ENCODE data around the gene KCNC1.
A peak's percentile ranks its signal among the peaks of the same experiment; 100 is the strongest.

KCNC1 gene

DNA sequence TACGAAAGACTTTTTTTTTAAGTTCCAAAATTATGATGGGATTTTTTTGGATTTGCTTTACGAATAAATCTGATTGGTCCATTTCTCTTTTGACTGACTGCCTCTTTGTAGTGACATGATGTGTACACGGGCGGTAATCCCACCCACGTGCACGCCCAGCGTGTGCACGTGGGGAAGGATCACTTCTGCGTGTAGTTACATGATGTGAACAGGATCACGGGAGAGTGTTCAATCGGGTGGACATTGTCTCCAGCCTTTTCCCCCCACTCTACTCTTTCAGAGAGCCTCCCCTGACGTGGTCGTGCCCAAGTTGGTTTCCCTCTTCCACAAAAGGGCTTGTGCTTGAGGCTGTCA, 43.1 kb downstream of the KCNC1 start:
- intact Hi-C loops (cut with DNase I; ENCODE audit: low total_unique reads) = no loop called here
- Histone ChIP-seq H3K36me3 (no peaks in the 10 kb centered on the region), H3K4me1 (no peaks in the 10 kb centered on the region), H3K9me3 (no peaks in the 10 kb centered on the region), H3K27me3 (no peaks in the 10 kb centered on the region), H3K27ac (no peak overlapping the region), H3K4me3 (no peak overlapping the region)
- peak in 1 of 2 donors; percentile 45 for DNase-seq
- TF ChIP-seq, protein P1, sequence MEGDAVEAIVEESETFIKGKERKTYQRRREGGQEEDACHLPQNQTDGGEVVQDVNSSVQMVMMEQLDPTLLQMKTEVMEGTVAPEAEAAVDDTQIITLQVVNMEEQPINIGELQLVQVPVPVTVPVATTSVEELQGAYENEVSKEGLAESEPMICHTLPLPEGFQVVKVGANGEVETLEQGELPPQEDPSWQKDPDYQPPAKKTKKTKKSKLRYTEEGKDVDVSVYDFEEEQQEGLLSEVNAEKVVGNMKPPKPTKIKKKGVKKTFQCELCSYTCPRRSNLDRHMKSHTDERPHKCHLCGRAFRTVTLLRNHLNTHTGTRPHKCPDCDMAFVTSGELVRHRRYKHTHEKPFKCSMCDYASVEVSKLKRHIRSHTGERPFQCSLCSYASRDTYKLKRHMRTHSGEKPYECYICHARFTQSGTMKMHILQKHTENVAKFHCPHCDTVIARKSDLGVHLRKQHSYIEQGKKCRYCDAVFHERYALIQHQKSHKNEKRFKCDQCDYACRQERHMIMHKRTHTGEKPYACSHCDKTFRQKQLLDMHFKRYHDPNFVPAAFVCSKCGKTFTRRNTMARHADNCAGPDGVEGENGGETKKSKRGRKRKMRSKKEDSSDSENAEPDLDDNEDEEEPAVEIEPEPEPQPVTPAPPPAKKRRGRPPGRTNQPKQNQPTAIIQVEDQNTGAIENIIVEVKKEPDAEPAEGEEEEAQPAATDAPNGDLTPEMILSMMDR (IDR thresholded peaks at IDR 0.05) = no peak

DNA sequence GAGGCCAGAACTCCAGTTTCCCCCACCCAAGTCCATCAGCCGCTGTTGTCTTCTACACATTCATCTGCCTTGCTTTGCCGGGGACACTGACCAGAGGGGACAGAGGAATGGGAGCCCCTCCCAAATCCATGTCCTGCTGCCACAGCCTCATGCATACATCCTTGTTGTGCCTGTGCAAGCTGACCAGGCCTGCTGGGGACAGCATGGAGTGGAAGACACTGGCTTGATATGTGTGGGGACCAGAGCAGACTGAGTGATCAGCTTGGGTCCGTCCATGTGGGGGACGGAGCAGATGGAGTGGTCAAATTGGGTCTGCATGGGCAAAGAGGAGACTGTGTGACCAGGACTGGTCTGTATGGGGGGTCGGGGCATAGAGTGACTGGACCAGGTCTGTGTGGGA, 43.8 kb downstream of the KCNC1 start:
- TF ChIP-seq, protein P1 (IDR thresholded peaks at IDR 0.05) = no peak
- no peaks in the 10 kb centered on the region for H3K4me1 ChIP-seq
- H3K27ac ChIP-seq = no peak overlapping the region
- H3K4me3 ChIP-seq = no peak overlapping the region
- intact Hi-C loops (cut with DNase I; ENCODE audit: low total_unique reads) = no loop called here
- peak in 1 of 2 donors; percentile 48 for DNase-seq
- no peaks in the 10 kb centered on the region for H3K36me3 ChIP-seq
- H3K9me3 ChIP-seq = no peaks in the 10 kb centered on the region
- no peaks in the 10 kb centered on the region for H3K27me3 ChIP-seq

DNA sequence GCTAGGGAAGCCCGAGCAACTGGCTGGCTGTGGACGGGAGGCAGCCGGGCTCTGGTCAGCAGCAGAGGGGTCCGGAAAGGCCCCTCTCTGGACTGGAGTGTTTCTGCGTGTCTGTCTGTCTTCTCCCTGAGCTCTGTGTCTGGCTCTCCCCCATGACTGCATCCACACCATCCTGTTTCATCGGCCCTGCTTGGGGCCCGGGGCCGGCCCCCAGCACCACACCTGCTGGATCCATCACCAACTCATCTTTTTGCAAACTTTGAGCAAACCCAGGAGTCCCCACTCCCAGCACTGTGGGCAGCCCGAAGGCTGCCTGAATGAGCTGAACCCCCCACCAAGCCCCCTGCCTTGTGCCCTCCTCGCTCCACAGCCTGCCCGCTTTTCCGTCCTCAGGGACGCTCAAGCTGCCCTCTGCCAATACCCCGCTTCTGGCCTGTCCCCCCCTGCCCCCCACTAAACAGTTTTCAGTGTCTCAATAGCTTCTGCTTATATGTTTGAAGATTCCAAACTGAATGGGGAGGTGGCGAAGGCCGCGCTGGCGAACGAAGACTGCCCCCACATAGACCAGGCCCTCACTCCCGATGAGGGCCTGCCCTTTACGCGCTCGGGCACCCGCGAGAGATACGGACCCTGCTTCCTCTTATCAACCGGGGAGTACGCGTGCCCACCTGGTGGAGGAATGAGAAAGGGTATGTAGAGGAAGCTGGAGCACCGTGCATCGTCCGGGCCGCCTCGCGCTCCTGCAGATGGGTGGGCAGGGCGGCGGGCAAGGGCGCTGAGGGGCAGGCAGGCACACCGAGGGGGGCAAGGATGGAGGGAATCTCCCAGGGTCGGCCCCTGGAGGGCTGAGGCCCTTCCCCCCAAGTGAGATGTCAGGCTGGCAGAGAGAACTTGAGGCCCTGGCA, 44.6 kb downstream of the KCNC1 start:
- Histone ChIP-seq H3K27ac (no peak overlapping the region), H3K27me3 (no peaks in the 10 kb centered on the region), H3K9me3 (no peaks in the 10 kb centered on the region), H3K4me3 (no peak overlapping the region), H3K4me1 (no peaks in the 10 kb centered on the region), H3K36me3 (no peaks in the 10 kb centered on the region)
- intact Hi-C loops (cut with DNase I; ENCODE audit: low total_unique reads) = no loop called here
- peak in 1 of 2 donors; percentile 48 for DNase-seq
- TF ChIP-seq, protein P1 (IDR thresholded peaks at IDR 0.05) = no peak

DNA sequence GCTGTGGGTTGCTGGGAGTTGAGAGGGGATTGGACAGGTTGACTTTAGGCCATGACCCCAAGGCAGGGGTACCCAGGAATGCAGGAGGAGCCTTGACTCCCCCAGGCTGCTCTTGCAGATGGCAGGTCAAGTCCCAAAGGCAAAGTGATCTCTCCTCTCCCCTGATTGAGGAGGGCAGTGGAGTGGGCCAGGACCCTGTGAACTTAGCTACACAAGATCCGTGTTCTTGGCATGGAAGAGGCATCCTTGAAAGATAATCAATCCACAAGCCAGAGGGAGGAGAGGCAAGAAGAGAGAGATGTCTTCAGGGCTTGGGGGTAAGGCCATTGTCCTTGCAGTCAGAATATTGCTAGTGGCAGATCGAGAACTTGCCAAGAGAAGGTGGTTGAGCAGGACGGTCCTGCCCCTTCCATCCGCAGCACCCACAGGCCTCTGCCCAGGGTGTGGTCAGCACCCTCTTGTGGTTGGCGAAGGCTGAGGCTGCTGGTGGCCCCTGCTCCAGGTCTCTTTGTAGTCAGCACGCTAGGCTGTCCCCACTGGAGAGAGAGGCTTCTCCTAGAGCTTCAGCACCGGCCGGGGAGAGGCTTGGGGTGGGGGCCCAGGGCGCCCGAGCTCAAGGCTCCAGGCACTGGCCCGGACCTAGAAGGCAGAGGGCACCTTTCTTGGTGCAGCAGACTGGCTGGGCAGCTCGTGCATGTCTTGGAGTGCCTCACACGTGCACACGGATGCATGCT, 45.4 kb downstream of the KCNC1 start:
- no peaks in the 10 kb centered on the region for H3K4me1 ChIP-seq
- H3K4me3 ChIP-seq = no peak overlapping the region
- no peak overlapping the region for H3K27ac ChIP-seq
- no peaks in the 10 kb centered on the region for H3K9me3 ChIP-seq
- intact Hi-C loops (cut with DNase I; ENCODE audit: low total_unique reads) = no loop called here
- H3K36me3 ChIP-seq = no peaks in the 10 kb centered on the region
- TF ChIP-seq, protein P1 (IDR thresholded peaks at IDR 0.05) = no peak
- no peaks in the 10 kb centered on the region for H3K27me3 ChIP-seq
- DNase-seq = peak in 1 of 2 donors; percentile 37

DNA sequence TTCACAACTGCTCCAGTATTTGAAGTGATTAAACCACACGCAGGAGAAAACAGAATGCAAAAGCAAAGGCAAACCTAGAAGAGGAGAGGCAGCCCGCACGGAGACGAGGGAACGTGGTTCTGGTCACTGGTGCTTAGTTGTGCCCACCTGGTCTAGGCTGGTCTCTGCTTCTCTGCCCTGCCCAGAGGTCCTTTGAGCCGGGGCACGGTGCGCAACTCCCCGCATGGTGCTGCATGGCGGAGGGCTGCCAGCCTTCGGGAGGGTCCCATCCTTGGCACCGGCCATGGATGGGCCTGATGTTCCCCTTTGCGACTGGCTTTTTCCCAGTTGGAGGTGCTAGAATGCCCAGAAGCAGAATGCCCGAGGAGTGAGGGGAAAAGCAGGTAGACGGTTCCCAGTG, 46.1 kb downstream of the KCNC1 start:
- intact Hi-C loops (cut with DNase I; ENCODE audit: low total_unique reads) = no loop called here
- Histone ChIP-seq H3K27ac (no peak overlapping the region), H3K9me3 (no peaks in the 10 kb centered on the region), H3K4me3 (no peak overlapping the region), H3K27me3 (no peaks in the 10 kb centered on the region), H3K4me1 (no peaks in the 10 kb centered on the region), H3K36me3 (no peaks in the 10 kb centered on the region)
- no peak for DNase-seq
- TF ChIP-seq, protein P1 (IDR thresholded peaks at IDR 0.05) = no peak

Data from tibial artery (tissue), 4 donors.